Upper lobe of left lung (tissue), 4 donors: ENCODE measurements around the gene PTPRN.
"Not testable (repeated sequence)": the region's sequence is repeated elsewhere in the genome, so short reads cannot be mapped to it uniquely, and the experiment has no call there.

ENCODE experiments used
- EP300 ChIP-seq, 4 donors: sonication (generic); formaldehyde crosslinking; IDR thresholded peaks; one replicate each; pipeline ENCODE4 v1.5.1; 2017; ENCODE audit warnings: antibody characterized with exemption in 4 of 4, control low read depth in 2 of 4
- POLR2A ChIP-seq, 4 donors: fragments of 450-650 bp; IDR thresholded peaks; one replicate each; pipeline ENCODE4 v1.5.1; 2016 to 2017; ENCODE audit warnings: antibody characterized with exemption in 4 of 4, mild to moderate bottlenecking in 2 of 4
- POLR2AphosphoS5 ChIP-seq, 2 donors: sonication (generic); formaldehyde crosslinking; IDR thresholded peaks; one replicate each; pipeline ENCODE4 v1.5.1; 2017; ENCODE audit warnings: antibody characterized with exemption in 2 of 2
- TF ChIP-seq, protein P1 (sequence below), 6 experiments: fragments of 450-650 bp in 4 of 6; fragments of 200-600 bp in 2 of 6; sonication (generic) in 2 of 6; IDR thresholded peaks; one replicate each; pipeline ENCODE4 v1.5.1; 2016 to 2019; ENCODE audit warnings: antibody characterized with exemption in 6 of 6

GRCh38 chr2:219312683-219313263 is 3.6 kb upstream of the PTPRN start:
- TF ChIP-seq POLR2A, EP300, POLR2AphosphoS5 (IDR thresholded peaks at IDR 0.05): not testable (repeated sequence)
- TF ChIP-seq, protein P1, sequence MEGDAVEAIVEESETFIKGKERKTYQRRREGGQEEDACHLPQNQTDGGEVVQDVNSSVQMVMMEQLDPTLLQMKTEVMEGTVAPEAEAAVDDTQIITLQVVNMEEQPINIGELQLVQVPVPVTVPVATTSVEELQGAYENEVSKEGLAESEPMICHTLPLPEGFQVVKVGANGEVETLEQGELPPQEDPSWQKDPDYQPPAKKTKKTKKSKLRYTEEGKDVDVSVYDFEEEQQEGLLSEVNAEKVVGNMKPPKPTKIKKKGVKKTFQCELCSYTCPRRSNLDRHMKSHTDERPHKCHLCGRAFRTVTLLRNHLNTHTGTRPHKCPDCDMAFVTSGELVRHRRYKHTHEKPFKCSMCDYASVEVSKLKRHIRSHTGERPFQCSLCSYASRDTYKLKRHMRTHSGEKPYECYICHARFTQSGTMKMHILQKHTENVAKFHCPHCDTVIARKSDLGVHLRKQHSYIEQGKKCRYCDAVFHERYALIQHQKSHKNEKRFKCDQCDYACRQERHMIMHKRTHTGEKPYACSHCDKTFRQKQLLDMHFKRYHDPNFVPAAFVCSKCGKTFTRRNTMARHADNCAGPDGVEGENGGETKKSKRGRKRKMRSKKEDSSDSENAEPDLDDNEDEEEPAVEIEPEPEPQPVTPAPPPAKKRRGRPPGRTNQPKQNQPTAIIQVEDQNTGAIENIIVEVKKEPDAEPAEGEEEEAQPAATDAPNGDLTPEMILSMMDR (IDR thresholded peaks at IDR 0.05), result not testable (repeated sequence)
